ENCODE results near the gene KCNIP4.

DNA sequence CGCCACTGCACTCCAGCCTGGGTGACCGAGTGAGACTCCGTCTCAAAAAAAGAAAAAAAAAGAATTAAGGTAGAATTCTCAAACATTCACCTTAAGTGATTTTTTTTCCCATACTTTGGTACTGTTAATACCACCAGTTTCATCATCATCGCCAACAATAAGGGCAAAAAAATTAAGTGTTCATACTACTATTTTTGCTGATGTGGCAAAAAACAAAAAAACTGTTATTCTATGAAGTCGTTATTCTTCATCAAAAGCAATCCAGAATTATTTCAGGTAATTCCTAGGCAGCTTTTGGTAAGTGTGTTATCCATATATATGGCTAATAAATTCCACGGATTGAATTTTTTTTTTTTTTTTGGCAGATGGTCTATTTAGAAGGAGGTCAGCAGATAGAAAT lies 85.7 kb downstream of the KCNIP4 start:
- TF ChIP-seq, protein P1, sequence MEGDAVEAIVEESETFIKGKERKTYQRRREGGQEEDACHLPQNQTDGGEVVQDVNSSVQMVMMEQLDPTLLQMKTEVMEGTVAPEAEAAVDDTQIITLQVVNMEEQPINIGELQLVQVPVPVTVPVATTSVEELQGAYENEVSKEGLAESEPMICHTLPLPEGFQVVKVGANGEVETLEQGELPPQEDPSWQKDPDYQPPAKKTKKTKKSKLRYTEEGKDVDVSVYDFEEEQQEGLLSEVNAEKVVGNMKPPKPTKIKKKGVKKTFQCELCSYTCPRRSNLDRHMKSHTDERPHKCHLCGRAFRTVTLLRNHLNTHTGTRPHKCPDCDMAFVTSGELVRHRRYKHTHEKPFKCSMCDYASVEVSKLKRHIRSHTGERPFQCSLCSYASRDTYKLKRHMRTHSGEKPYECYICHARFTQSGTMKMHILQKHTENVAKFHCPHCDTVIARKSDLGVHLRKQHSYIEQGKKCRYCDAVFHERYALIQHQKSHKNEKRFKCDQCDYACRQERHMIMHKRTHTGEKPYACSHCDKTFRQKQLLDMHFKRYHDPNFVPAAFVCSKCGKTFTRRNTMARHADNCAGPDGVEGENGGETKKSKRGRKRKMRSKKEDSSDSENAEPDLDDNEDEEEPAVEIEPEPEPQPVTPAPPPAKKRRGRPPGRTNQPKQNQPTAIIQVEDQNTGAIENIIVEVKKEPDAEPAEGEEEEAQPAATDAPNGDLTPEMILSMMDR (IDR thresholded peaks at IDR 0.05), result no peak
- TF ChIP-seq POLR2AphosphoS5 (IDR thresholded peaks at IDR 0.05), result no peak
